ENCODE measurements around the gene NRARP. TPM values are rescaled to one million over a fixed set of nuclear protein-coding genes. Genes with fewer than 3 reads are reported as not detected.

NRARP gene
- total and polyA plus RNA-seq, 2 donors from 2014 or later, result 1.7 to 4.7 TPM

DNA sequence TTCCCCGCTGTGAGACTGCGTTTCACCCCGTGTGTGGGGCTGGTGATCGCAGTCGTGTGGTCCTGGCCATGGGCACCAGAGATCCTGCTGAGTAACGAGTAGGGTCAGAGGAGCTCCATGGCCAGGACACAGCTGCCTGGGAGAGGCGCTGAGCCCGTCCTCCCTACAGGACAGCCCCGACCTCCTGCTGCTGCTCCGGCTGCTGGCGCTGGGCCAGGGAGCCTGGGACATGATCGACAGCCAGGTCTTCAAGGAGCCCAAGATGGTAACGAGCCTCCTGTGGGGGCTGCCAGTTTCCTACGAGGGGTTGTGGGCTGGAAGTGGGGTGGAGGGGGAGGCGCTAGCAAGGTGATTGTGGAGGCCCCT, 35.9 kb downstream of the NRARP start:
- H3K36me3 ChIP-seq (ENCODE audit: control insufficient read depth in 2 of 3, insufficient read depth in 3 of 3, low read length in 3 of 3), result peaks cover 2 to 7% (median 4%) of the 10 kb centered on the region in 3 donors
- H3K27me3 ChIP-seq (ENCODE audit: control insufficient read depth, insufficient read depth, low read length), result no peaks in the 10 kb centered on the region
- intact Hi-C loops (cut with DNase I), result no loop called here
- H3K27ac ChIP-seq (ENCODE audit: low read depth in 2 of 2, low read length in 2 of 2), result no peak overlapping the region
- no peaks in the 10 kb centered on the region for H3K9me3 ChIP-seq (ENCODE audit: control insufficient read depth in 2 of 3, insufficient read depth in 1 of 3, low read length in 3 of 3)
- no peak overlapping the region for H3K9ac ChIP-seq (ENCODE audit: low read length in 3 of 3)
- FAIRE-seq (no peak), DNase-seq (peak in 1 of 5 donors; percentile 66)
- H3K4me1 ChIP-seq (ENCODE audit: control insufficient read depth in 2 of 3, insufficient read depth in 2 of 3, low read depth in 1 of 3, low read length in 3 of 3), result peaks cover 0 to 18% (median 13%) of the 10 kb centered on the region in 3 donors
- TF ChIP-seq, protein P1, sequence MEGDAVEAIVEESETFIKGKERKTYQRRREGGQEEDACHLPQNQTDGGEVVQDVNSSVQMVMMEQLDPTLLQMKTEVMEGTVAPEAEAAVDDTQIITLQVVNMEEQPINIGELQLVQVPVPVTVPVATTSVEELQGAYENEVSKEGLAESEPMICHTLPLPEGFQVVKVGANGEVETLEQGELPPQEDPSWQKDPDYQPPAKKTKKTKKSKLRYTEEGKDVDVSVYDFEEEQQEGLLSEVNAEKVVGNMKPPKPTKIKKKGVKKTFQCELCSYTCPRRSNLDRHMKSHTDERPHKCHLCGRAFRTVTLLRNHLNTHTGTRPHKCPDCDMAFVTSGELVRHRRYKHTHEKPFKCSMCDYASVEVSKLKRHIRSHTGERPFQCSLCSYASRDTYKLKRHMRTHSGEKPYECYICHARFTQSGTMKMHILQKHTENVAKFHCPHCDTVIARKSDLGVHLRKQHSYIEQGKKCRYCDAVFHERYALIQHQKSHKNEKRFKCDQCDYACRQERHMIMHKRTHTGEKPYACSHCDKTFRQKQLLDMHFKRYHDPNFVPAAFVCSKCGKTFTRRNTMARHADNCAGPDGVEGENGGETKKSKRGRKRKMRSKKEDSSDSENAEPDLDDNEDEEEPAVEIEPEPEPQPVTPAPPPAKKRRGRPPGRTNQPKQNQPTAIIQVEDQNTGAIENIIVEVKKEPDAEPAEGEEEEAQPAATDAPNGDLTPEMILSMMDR (IDR thresholded peaks at IDR 0.05; ENCODE audit: borderline replicate concordance, extremely low read depth, insufficient read depth), result no peak
- no peak overlapping the region for H3K4me3 ChIP-seq (ENCODE audit: low read length in 3 of 3)

DNA sequence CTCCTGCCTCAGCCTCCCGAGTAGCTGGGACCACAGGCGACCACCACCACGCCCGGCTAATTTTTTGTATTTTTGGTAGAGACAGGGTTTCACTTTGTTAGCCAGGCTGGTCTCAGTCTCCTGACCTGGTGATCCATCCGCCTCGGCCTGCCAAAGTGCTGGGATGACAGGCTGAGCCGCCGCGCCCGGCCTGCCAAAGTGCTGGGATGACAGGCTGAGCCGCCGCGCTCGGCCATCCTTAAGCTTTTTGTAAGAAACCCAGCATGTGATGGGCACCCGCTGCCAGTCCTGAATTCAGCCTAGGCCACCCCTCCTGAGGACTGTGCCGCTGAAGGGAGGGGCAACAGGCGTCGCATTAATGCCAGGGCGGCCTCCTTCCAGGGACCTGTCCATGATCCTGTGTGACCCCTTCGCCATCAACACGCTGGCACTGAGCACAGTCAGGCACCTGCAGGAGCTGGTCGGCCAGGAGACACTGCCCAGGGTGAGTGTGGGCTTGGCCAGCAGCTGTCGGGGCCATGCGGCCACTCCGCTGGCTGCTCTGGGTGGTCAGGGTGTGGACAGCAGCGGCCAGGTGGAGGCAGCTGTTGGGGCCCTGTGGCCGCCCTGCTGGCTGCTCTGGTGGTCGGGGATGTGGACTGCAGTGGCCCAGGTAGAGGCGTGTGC, 36.4 kb downstream of the NRARP start:
- no peaks in the 10 kb centered on the region for H3K9me3 ChIP-seq (ENCODE audit: control insufficient read depth in 2 of 3, insufficient read depth in 1 of 3, low read length in 3 of 3)
- H3K9ac ChIP-seq (ENCODE audit: low read length in 3 of 3), result no peak overlapping the region
- no peaks in the 10 kb centered on the region for H3K27me3 ChIP-seq (ENCODE audit: control insufficient read depth, insufficient read depth, low read length)
- TF ChIP-seq, protein P1 (IDR thresholded peaks at IDR 0.05; ENCODE audit: borderline replicate concordance, extremely low read depth, insufficient read depth), result no peak
- no peak overlapping the region for H3K4me3 ChIP-seq (ENCODE audit: low read length in 3 of 3)
- no peak overlapping the region for H3K27ac ChIP-seq (ENCODE audit: low read depth in 2 of 2, low read length in 2 of 2)
- DNase-seq (peak in 1 of 5 donors; percentile 68), FAIRE-seq (no peak)
- peaks cover 0 to 18% (median 13%) of the 10 kb centered on the region in 3 donors for H3K4me1 ChIP-seq (ENCODE audit: control insufficient read depth in 2 of 3, insufficient read depth in 2 of 3, low read depth in 1 of 3, low read length in 3 of 3)
- intact Hi-C loops (cut with DNase I), result no loop called here
- peaks cover 2 to 7% (median 4%) of the 10 kb centered on the region in 3 donors for H3K36me3 ChIP-seq (ENCODE audit: control insufficient read depth in 2 of 3, insufficient read depth in 3 of 3, low read length in 3 of 3)

DNA sequence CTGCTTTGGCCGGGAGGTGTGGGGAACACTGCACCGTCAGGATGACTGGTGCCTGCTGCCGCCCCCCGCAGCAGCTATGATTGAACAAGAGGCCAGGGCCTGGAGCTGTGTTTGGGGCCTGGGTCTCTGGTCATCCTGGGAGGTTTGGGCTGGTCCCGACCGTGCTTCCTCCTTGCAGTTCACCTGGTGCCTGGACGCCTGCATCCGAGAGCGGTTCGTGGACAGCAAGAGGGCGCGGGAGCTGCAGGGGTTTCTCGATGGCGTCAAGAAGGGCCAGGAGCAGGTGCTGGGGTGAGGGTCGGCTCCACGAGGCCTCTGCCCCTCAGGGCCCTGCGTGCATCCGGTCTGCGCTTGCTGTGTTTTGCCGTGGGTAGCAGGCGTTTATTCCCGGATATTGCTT, 38.0 kb downstream of the NRARP start:
- Histone ChIP-seq H3K9ac (ENCODE audit: low read length in 3 of 3) (no peak overlapping the region), H3K4me1 (ENCODE audit: control insufficient read depth in 2 of 3, insufficient read depth in 2 of 3, low read depth in 1 of 3, low read length in 3 of 3) (peaks cover 0 to 10% (median 6%) of the 10 kb centered on the region in 3 donors), H3K27me3 (ENCODE audit: control insufficient read depth, insufficient read depth, low read length) (no peaks in the 10 kb centered on the region), H3K36me3 (ENCODE audit: control insufficient read depth in 2 of 3, insufficient read depth in 3 of 3, low read length in 3 of 3) (peaks cover 2 to 10% (median 4%) of the 10 kb centered on the region in 3 donors), H3K9me3 (ENCODE audit: control insufficient read depth in 2 of 3, insufficient read depth in 1 of 3, low read length in 3 of 3) (no peaks in the 10 kb centered on the region), H3K27ac (ENCODE audit: low read depth in 2 of 2, low read length in 2 of 2) (no peak overlapping the region), H3K4me3 (ENCODE audit: low read length in 3 of 3) (no peak overlapping the region)
- intact Hi-C loops (cut with DNase I), result no loop called here
- peak in 1 of 5 donors; percentile 56 for DNase-seq
- TF ChIP-seq, protein P1 (IDR thresholded peaks at IDR 0.05; ENCODE audit: borderline replicate concordance, extremely low read depth, insufficient read depth), result no peak
- no peak for FAIRE-seq

Data from kidney (tissue), 14 donors.